HG02973 (cell line): ENCODE measurements around the gene TSKU.
"Not testable (repeated sequence)": the region's sequence is repeated elsewhere in the genome, so short reads cannot be mapped to it uniquely, and the experiment has no call there.

ENCODE experiments used
- ATAC-seq: cut with Tn5 transposase; IDR thresholded peaks from one replicate; pipeline ENCODE4 v1.9.1; 2021; ENCODE audit warnings: moderate library complexity; ENCODE audit not compliant: unreplicated experiment

Gene TSKU

DNA sequence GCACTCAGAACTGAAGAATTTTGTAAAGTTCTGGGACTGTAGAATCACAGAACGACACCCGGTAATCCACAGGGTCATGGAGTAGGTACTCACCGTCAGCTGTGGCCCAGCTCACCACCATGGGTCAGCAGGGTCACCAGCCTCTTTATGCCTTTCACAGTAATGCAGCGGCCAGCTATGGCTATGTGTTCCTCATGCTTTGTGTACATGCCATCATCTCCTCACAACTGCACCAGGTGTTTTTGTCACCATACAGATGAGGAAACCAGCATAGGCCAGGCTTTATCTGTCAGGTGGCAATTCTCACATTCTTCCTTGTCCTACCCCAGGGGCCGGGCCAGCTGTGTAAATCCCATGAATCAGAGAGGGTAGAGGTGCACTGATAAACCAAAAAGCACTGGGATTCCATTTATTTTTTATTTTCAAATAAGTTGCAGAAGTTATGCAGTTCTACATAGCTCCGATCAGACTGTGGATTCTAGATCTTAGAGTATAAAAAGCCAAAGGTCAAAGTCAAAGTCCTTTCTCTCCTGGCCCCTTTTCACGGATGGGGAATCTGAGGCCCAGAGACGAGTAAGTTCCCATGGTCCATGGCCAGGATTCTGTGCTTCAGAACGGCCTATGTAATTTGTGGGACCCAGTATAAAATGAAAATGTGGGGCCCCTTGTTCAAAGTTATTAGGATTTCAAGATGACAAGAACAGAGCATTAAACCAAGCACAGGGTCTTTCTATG is 17.5 kb downstream of the TSKU start:
- no peak for ATAC-seq

DNA sequence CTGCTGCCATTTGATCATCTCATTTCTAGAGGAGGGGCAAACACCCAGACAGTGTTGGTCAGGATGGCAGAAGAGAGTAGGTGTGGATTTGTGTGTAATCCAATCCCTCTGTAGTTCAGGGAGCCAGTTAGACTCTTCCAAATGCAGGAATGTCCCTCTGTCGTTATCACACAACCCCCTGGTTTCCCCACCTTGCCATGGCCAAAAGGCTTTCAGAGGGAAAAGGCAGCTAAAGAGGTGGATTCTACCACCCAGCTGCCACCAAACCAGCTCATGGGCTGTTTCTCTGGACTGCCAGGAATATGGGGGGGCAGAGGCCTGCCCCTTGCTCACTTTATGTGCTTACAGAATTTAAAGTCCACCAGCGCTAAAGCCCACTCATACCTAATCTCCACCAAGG is 18.1 kb downstream of the TSKU start:
- no peak for ATAC-seq

DNA sequence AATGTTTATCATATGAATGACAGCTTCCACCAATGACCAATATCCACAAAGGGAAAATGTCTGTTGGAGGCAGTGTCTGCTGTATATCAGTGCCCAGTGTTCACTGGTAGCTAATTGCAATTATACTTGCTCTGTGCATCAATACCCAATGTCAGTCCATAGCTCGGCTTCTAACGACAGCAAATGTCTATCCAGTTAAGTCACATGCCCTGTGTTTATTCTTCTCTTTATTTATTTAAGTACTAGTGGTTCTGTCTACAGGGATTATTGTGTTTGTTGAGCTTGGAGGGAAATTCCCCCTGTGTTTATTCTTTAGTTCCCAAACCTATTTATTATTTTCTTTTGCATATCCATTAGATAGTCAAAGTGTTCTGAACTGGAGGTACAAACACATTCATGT is 18.6 kb downstream of the TSKU start:
- no peak for ATAC-seq

DNA sequence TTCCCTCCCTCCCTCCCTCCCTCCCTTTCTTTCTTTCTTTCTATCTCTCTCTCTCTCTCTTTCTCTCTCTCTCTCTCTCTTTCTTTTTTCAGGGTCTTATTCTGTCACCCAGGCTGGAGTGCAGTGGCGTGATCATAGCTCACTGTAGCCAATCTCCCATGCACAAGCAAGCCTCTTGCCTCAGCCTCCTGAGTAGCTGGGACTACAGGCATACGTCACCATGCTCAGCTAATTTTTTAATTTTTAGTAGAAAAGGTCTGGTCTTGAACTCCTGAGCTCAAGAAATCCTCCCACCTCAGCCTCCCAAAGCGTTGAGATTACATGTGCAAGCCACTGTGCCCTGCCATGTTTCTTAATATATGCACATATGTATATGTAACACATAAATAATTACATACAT is 19.0 kb downstream of the TSKU start:
- no peak for ATAC-seq

DNA sequence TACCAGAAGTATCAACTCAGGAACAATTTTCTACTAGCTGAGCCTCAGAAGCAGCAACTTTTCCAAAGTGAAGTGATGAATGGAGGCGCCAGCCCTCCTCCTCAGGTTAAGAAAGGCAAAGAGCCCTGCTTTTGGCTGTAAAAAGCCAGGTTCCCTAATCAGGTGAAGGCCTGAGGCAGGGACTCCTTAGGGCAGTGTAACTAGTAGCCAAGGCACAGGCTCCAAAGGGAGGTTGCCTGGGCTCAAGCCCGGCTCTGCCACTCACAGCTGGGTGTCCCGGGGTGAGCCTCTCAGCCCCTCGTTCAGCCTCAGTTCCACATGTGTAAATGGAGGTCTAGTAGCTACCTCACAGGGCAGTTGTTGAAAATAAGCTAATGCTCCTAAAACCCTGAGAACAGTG is 19.5 kb downstream of the TSKU start:
- ATAC-seq: no peak

DNA sequence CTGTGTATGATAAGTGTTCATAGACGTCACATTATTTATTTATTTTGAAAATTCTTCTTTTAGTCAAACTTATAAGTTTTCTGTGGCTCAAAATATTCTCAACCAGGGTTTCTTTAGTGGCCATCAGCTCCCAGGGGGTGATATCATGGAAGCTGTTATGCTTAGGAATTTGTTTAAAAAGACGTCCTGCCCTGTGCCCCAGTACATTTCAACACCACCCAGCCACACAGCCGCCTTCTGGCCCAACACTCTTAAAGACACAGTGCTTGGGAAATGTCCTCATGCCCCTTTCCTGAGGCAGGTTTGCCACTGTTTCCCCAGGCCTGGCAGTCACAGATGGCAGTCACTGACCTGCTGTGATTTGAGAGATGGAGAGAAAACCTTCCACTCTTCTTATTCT is 19.9 kb downstream of the TSKU start:
- no peak for ATAC-seq

DNA sequence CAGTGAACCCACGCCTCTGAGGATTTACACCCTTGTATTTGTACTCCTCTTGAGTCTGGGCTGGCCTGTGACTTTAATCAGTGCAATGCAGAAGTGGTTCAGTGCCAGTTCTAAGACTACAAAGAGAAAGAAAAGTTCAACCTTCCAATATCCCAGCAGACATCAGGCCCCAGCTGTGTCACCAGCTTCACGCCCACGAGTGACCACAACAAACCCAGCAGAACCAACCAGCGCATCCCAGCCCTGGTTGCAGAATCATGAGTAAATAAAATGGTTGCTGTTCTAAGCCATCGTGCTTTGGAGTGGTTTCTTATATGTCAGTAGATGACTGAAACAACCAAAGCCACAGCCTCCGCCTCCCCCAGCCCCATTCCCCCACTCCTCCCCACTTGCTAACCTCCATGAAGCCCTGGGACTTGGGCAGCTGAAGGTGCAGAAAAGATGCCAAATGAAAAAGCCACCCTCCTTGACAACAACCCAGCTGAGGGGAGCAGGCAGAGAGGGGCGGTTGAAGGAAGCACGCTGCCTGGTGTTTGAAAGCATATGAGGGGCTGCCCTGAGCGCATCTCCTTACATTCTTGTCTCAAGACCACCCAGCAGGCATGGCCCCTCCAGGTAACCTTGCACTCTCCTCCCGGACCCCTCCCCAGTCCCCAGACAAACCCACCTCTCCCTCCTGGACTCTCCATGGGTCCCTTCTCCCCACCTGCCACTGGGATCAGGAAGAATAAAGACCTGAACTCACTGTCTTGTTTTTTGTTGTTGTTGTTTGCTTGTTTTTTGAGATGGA is 20.9 kb downstream of the TSKU start:
- no peak for ATAC-seq

DNA sequence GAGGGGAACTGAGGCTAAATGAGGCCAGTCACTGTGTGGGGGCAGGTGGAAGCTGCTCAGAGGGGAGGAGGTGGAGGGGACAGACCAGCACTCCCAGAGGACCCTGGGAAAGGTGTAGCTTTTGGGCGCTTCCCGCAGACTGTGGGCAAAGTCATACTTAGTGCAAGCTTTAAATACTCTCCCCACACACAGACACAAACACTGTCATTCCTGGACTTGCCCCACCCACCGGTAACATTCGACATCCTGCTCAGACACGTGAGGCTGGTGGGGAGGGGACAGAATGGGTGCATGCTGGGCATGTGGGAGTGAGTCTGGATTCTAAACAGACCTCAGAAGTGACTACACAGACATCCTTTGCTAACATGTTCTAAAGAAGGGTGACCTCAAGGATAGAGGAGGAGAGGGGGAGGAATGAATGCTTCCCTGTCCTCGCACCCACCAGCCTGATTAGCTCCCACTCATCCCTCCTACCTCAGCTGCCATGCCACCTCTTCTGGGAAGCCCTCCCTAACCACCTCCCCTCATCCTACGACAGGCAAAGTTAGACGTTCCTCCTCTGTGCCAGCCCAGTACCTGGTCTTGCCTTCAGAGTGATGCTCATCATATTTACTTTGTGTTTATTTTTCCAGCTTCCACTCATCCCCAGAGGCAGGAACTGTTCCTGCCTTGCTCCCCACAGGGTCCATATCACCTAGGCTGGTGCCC is 22.2 kb downstream of the TSKU start:
- ATAC-seq: no peak

DNA sequence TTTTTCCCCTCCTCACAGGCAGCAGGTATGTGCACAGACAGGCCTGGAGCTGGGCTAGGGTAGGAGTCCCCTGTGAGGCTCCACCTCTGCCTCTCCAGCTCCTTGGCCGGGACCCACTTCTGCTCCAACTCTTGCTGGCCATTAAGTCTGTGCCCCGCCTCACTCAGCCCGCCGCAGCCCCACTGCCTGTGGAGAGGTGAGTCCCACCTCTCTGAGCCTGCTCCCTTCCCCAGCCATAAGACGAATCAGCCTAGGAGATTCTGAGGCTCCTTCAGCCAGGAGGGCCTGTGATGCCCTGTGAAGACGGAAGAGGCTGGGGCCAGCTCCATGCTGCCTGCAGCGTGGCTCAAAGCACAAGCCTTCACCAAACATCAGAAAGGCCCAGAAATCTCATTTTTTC is 23.0 kb downstream of the TSKU start:
- no peak for ATAC-seq

DNA sequence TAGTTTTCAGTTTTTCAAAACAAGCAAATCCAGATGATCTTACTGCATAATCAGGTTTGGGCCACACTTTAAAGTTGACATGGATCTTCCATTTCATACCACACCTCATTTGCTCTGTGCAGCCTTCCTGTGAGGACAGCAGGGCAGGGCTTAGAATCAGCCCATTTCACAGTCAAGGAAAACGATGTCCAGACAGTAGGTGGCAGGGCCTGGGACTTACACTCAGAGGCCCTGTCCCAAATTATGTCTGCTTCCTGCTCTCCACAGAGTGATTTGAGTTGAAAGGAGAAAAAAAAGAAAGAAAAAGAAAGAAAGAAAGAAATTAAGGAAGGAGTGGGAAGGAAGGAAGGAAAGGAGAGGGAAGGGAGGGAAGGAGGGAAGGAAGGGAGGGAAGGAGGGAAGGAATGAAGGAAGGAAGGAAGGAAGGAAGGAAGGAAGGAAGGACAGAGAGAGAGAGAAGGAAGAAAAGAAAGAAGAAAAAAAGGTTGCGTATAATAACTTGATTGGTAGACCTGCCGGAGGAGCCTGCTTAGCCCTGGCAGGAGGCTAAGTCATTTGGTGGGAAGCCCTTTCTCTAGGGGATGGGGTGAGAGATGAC is 23.6 kb downstream of the TSKU start:
- no peak for ATAC-seq

DNA sequence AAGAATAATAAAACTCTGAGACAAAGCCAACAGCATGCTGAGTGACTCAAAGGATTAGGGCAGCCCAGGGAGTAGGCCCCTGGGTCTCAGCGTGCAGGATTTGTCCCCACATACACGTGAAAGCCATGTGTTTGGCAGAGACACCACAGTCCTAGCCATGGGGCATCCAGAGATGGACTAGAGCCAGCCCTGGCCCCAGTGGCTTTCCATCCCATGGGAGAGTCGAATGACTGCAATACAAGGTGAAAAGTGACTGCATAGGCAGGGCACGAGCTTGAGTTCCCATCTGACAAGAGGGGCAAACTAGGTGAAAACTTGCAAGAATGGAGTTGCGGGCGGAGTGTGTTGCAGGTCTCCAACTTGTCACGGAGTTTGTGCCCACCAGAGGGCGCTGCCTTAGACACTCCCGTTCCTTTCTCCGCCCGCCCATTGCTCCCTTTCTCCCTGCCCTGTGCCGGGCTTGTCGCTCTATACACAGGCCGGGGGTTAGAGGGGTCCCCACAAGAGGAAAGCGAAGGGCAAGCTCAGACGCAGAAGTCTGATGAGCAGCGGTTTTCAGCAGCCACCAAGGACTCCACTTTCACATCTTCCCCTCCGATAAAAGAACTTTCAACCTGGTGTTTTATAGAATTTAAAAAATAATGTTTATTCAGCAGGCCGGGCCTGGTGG is 24.2 kb downstream of the TSKU start:
- ATAC-seq: no peak

DNA sequence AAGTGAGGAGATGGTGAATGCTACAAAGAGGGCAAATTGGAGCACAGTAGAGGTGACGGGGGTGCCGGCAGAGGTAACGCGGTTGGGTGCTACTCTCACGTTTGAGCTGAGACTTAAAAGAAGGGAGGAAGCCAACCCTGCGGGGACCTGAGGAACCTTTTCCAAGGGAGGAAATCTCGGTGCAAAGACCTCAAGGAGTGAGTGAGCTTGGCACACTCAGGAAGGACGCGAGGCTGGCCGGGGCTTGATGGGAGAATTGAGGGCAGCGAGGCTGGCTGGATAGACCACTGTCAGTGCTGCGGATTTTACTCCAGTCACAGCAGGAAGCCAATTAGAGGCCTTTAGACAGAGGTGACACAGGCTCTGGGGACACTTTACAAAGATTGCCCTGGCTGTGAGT is 25.0 kb downstream of the TSKU start:
- no peak for ATAC-seq

DNA sequence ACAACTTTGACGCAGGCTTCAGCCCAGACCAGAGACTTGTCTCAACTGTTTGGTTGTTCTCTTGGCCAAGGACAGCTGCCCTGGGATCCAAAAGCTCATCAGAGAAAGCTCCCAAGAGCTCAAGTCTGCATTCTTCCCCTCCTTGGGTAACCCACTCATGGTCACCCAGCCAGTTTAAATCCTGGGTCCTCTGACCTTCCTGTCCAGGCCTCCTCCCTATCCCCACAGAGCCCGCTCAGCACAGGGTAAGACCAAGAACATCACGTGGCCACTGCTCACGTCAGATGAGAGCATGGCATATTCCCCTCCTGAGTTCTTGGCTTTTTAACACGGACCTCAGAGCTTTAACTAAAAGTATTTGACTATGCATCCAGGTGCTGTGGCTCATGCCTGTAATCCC is 25.8 kb downstream of the TSKU start:
- no peak for ATAC-seq

DNA sequence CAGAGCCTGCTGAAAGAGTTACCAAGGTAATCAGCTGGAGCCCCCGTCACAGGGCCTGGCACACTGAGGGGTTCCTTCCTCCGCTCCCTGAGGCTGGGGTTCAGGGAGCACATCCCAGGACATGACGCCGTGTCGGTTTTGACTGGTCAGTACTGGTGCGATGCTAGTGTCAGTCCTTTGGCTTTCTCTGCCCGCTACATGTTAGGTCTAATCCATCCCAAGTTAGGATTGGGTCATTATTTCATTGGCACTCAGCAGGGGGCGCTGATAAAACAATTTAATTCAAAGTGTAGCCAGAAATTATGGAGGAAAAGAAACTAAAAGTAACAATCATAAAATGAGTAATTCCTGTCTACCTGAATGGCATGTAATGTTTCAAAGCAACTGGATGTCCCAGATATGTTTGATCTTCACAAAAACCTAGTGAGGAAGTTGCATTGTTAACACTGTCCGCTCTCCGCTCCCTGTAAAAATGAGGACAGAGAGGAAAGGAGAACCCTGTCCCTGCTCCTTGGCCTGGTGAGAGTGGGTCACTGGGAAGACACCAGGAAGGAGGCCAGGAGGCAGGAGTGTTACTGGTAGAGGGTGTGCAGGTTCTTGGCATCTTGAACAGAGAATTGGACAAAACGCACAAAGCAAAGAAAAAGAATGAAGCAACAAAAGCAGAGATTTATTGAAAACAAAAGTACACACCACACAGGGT is 27.1 kb downstream of the TSKU start:
- no peak for ATAC-seq

DNA sequence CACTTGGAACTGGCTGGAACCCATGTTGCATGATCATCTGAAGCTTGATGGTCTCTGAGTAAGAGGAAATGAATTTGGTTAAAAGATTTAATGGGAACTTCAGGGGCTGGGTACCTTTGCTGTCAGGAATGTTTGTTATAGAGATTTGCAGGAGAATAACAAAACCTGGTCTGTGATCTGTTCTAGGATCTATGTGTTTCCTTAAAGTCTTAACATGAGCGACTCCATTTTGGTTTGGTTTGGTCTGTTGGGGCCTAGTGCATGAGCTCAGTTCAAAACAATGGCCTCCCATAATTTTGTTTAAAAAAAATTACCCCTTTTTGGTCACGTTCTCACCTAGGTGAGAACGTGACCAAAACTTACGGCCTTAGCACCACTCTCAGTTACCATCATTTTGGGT is 28.1 kb downstream of the TSKU start:
- ATAC-seq: no peak

DNA sequence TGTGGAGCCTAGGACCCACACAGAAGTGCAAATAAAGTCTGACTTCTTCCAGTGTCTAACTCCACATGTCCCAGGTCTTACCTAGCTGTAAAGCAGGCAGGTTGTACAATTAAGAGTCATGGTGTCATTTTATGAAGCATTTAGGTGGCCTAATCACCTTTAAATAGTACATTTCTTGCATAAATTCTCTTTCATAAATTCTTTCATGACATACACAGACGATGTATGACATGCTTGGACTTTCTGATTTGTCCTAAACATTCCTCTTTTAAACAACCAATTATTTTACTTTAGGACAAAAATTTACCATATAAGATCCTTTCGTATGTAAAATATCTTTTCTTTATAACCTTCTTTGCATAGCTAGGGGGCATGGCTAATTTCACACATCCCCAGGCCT is 31.3 kb downstream of the TSKU start:
- ATAC-seq: no peak

DNA sequence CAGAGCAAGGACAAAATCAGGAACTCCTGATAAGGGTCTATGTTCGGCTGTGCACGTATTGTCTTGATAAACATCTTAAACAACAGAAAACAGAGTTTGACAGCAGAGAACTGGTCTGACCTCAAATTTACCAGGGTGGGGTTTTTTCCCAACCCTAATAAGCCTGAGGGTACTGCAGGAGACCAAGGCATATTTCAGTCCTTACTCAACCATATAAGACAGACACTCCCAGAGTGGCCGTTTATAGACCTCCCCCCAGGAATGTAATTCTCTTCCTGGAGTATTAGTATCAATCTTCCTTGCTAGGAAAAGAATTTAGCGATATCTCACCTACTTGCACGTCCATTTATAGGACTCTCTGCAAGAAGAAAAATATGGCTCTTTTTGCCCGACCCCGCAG is 32.5 kb downstream of the TSKU start:
- not testable (repeated sequence) for ATAC-seq

DNA sequence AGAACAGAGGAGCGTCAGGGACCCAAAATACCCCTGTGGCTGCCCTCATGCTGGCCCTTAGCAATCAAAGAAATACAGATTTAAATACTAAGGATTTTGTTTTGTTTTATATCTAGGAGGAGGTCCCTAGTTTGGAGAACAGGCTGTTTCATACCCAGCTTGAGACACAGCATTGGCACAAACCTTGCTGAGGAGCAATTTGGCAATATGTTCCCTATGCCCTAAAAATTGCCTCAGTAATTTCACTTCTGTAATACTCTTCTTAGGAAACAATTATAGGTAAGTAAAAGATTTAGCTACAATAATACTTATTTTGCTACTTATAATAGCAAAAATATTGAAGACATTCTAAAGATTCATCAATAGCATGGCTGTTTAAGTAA is 37.0 kb downstream of the TSKU start:
- no peak for ATAC-seq

DNA sequence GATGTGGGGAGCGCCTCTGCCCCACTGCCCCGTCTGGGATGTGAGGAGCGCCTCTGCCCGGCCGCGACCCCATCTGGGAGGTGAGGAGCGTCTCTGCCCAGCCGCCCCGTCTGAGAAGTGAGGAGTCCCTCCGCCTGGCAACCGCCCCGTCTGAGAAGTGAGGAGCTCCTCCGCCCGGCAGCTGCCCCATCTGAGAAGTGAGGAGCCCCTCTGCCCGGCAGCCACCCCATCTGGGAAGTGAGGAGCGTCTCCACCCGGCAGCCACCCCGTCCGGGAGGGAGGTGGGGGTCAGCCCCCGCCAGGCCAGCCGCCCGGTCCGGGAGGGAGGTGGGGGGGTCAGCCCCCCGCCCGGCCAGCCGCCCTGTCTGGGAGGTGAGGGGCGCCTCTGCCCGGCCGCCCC is 38.2 kb downstream of the TSKU start:
- ATAC-seq: not testable (repeated sequence)

DNA sequence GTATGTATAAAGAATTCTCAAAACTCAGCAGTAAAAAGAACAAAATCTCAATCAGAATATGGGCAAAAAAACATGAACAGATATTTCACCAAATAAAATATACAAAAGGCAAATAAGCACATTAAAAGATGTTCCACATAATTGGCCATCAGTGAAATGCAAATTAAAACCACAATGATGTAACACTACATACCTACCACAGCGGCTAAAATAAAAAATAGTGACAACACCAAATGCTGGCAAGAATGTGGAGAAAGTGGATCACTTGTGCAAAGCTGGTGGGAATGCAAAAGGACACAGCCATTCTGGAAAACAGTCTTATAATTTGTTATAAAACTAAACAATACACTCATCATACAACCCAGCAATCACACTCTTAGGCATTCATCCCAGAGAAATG is 39.2 kb downstream of the TSKU start:
- ATAC-seq: no peak
